Psoas muscle (tissue), 8 donors: ENCODE data around the gene FRMPD4. TPM values are rescaled to one million over a fixed set of nuclear protein-coding genes. Genes with fewer than 3 reads are reported as not detected.

Experiments used
- ATAC-seq, 4 donors: fragments of 200-7000 bp; cut with Tn5 transposase; one replicate each; pipeline ENCODE4 v1.9.1; 2020; ENCODE audit warnings: moderate library complexity in 3 of 4, mild to moderate bottlenecking in 2 of 4
- DNase-seq, 2 donors: peaks; one replicate each; pipeline ENCODE4 v3.0.0-alpha.2; 2020
- H3K27ac ChIP-seq: fragments of 200-600 bp; one replicate; pipeline ENCODE4 v1.8.0; 2022
- H3K27me3 ChIP-seq, 3 donors: fragments of 200-600 bp in 1 of 3; one replicate each; pipeline versions ENCODE4 v1.6.1 to v1.8.0; 2013 to 2022; ENCODE audit warnings: low read length in 2 of 3, mild to moderate bottlenecking in 2 of 3, moderate library complexity in 1 of 3; ENCODE audit not compliant: insufficient read depth in 3 of 3
- H3K36me3 ChIP-seq, 2 donors: fragments of 200-600 bp in 1 of 2; one replicate each; pipeline versions ENCODE4 v1.6.1 to v1.8.0; 2013 to 2022; ENCODE audit warnings: low read depth in 1 of 2, mild to moderate bottlenecking in 1 of 2, moderate library complexity in 1 of 2; ENCODE audit not compliant: insufficient read depth in 1 of 2
- H3K4me1 ChIP-seq: fragments of 200-600 bp; one replicate; pipeline ENCODE4 v1.8.0; 2022
- H3K4me3 ChIP-seq: fragments of 200-600 bp; one replicate; pipeline ENCODE4 v1.8.0; 2022; ENCODE audit warnings: mild to moderate bottlenecking
- H3K9me3 ChIP-seq: fragments of 200-600 bp; one replicate; pipeline ENCODE4 v1.8.0; 2022
- WGBS, 3 donors: extraction: QIAGEN DNeasy Blood & Tissue Kit; methylation state at CpG; one replicate each; pipeline versions ENCODE4 v1.1.6 to v1.1.7; 2013; 5-methylcytosine and 5-hydroxymethylcytosine counted together
- intact Hi-C, 2 donors: fragments of 100-400 bp; cut with DNase I; formaldehyde crosslinking; loops; one replicate each; pipeline versions ENCODE4 v1.11.0 to v1.14.2; 2022
- polyA plus RNA-seq, 3 donors: library from polyadenylated mRNA; stranded (reverse); fragments of 200-250 nt; gene quantifications; one replicate each; pipeline ENCODE4 v1.2.3, GENCODE V29; 2013
- total RNA-seq, 4 donors: library from RNA; stranded (reverse); fragmentation: NEBNext Ultra II Directional in 2 of 4; extraction: Animal tissue kit (Norgen Biotek cat#: 25700) in 2 of 4; gene quantifications; one replicate each; pipeline versions ENCODE4 v1.2.1 to v1.2.4, GENCODE V29; 2021 to 2023
- TF ChIP-seq, protein P1 (sequence below): fragments of 200-600 bp; IDR thresholded peaks from one replicate; pipeline ENCODE4 v1.8.0; 2022; ENCODE audit warnings: antibody characterized with exemption
- donor health status: healthy with polysubstance abuse.
- donor health status: DM: no; HTN: no; CAD: no; lungs with moderate emphysema.
- donor health status: Bipolar disorder and iron deficiency.
- donor health status: healthy.
- donor health status: DM: yes; HTN: yes; CAD: no.
- donor health status: DM: no; HTN: no; CAD: no.
- donor health status: DM: no; HTN: no; CAD: no.
- donor health status: DM: yes; HTN: yes; CAD: no.

The FRMPD4 gene
- total and polyA plus RNA-seq, 7 donors: 0.01 to 0.79 (median 0.06) TPM; not detected in 1

DNA sequence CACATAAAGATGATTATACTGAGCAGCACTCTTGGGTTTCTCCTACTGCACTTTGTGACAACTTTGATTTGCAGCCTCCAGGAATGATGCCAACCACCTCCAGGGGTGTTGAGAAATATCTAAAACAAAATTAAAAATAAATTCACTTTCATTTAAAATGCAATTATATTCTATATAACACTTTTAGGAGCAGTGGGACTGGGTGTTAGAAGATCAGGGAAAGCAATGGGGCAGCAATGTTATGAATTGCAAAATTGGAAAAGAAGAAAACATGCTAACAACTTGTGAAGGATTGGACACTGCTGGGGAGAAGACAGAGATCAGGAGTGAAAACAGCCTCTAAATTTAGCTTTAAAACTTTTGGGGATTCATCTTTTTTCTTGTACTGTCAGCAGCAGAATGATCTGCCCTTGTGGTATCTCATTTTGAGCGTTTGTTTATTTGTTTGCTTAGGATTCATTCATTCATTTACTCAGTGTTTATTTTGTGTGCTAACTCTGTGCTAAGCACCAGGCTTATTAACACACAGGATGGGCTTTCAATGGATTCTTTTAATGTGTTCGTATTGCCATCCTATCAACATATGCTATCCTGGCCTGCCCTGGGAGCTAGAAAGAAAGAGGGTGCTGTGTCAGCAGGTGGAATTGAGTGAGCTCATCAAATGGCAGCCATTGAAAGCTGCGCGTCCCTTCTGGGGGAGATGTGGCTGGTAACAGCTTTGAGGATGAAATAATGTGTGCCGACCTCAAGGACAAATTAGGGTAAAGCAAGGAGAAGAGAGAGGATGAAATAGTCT is 96.5 kb downstream of the FRMPD4 start:
- ATAC-seq (no peak), DNase-seq (no peak)
- intact Hi-C loops: no loop called here
- no peaks in the 10 kb centered on the region for H3K4me1 ChIP-seq
- H3K27me3 ChIP-seq: no peaks in the 10 kb centered on the region
- TF ChIP-seq, protein P1, sequence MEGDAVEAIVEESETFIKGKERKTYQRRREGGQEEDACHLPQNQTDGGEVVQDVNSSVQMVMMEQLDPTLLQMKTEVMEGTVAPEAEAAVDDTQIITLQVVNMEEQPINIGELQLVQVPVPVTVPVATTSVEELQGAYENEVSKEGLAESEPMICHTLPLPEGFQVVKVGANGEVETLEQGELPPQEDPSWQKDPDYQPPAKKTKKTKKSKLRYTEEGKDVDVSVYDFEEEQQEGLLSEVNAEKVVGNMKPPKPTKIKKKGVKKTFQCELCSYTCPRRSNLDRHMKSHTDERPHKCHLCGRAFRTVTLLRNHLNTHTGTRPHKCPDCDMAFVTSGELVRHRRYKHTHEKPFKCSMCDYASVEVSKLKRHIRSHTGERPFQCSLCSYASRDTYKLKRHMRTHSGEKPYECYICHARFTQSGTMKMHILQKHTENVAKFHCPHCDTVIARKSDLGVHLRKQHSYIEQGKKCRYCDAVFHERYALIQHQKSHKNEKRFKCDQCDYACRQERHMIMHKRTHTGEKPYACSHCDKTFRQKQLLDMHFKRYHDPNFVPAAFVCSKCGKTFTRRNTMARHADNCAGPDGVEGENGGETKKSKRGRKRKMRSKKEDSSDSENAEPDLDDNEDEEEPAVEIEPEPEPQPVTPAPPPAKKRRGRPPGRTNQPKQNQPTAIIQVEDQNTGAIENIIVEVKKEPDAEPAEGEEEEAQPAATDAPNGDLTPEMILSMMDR: no peak
- no peak overlapping the region for H3K4me3 ChIP-seq
- 79 to 89% (median 81%) methylated on average over 5 of the region's 5 CpGs for WGBS, 3 donors
- H3K27ac ChIP-seq: no peak overlapping the region
- no peaks in the 10 kb centered on the region for H3K36me3 ChIP-seq
- no peaks in the 10 kb centered on the region for H3K9me3 ChIP-seq

DNA sequence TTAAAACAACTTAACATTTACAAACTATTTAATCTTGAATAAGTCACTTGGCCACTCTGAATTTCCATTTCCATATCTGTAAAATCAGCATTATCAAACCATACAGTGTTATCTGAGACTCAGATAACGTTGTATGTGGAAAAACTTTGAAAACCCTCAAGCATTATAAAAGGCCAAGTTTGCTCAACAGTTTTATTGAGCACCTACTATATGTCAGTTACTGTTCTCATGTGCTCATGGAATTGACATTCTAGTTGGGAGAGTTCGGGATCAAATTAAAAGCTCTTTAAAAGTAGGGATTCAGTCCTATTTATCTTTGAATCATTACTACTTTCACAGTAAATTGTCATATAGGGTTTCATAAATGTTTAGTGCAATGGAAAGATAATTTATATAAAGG is 97.9 kb downstream of the FRMPD4 start:
- no peaks in the 10 kb centered on the region for H3K4me1 ChIP-seq
- H3K27ac ChIP-seq: no peak overlapping the region
- WGBS, 3 donors: 56 to 73% (median 64%) methylated on average over 2 of the region's 2 CpGs
- ATAC-seq (no peak), DNase-seq (no peak)
- TF ChIP-seq, protein P1: no peak
- no peaks in the 10 kb centered on the region for H3K36me3 ChIP-seq
- intact Hi-C loops: no loop called here
- no peaks in the 10 kb centered on the region for H3K27me3 ChIP-seq
- no peaks in the 10 kb centered on the region for H3K9me3 ChIP-seq
- H3K4me3 ChIP-seq: no peak overlapping the region

DNA sequence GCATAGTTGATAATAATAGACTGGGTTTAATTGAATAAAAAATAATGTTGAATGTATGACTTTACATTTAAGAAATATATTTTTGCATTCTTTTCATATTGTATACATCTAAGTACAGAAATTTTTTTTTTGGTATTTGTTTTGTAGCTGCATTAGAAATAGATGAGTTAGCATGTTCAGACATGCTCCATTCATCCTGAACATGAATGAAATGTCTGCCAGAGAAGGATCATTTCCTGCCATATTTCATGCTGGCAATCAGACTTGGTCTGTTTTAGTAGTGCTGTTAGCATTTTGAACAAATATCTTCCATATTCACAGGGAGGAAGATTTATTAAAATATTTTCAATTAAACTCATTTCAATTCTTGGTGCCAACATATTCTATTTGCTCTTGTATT is 98.9 kb downstream of the FRMPD4 start:
- DNase-seq: no peak
- Histone ChIP-seq H3K36me3 (no peaks in the 10 kb centered on the region), H3K27me3 (no peaks in the 10 kb centered on the region), H3K4me1 (no peaks in the 10 kb centered on the region), H3K27ac (no peak overlapping the region), H3K4me3 (no peak overlapping the region), H3K9me3 (no peaks in the 10 kb centered on the region)
- TF ChIP-seq, protein P1: no peak
- no peak for ATAC-seq
- intact Hi-C loops: no loop called here

DNA sequence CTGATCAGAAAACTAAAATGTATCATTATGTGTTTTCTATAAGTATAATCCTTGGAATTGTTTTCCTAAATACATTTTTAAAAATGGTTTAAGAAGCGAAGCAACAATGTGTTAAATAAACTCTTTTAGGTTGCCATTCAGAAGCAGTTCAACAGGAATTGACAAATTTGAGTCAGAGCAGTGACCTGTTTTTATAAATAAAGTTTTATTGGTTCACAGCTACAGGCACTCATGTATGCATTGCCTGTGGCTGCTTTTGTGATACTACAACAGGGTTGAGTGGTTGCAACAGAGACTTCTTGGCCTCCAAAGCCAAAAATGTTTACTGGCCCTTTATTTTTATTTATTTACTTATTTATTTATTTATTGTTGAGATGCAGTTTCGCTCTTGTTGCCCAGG is 99.5 kb downstream of the FRMPD4 start:
- intact Hi-C loops: no loop called here
- Histone ChIP-seq H3K27ac (no peak overlapping the region), H3K9me3 (no peaks in the 10 kb centered on the region), H3K4me1 (no peaks in the 10 kb centered on the region), H3K27me3 (no peaks in the 10 kb centered on the region), H3K4me3 (no peak overlapping the region), H3K36me3 (no peaks in the 10 kb centered on the region)
- 67 to 93% (median 92%) methylated on average over 2 of the region's 2 CpGs for WGBS, 3 donors
- no peak for ATAC-seq
- TF ChIP-seq, protein P1: no peak
- no peak for DNase-seq
